BLaER1 treated with 17β-estradiol and CSF1 and Interleukin-3, amounts not matched to agents 10 nM and 100 nM (cell line): ENCODE results near the gene NUP93.
A peak's percentile ranks its signal among the peaks of the same experiment; 100 is the strongest.

Experiments used
- H3K27ac ChIP-seq, 11 experiments: shearing (Covaris generic); formaldehyde crosslinking; 2 replicates each; pipeline ENCODE4 v1.8.1; 2022
- H3K27me3 ChIP-seq, 11 experiments: shearing (Covaris generic); formaldehyde crosslinking; 2 replicates each; pipeline ENCODE4 v1.8.1; 2022
- H3K36me3 ChIP-seq, 11 experiments: shearing (Covaris generic); formaldehyde crosslinking; 2 replicates each; pipeline ENCODE4 v1.8.1; 2022
- H3K4me1 ChIP-seq, 10 experiments: shearing (Covaris generic); formaldehyde crosslinking; 2 replicates each; pipeline ENCODE4 v1.8.1; 2022
- H3K4me2 ChIP-seq, 11 experiments: shearing (Covaris generic); formaldehyde crosslinking; 2 replicates each; pipeline ENCODE4 v1.8.1; 2022
- H3K4me3 ChIP-seq, 10 experiments: shearing (Covaris generic); formaldehyde crosslinking; 2 replicates each; pipeline ENCODE4 v1.8.1; 2022
- H3K9ac ChIP-seq, 11 experiments: shearing (Covaris generic); formaldehyde crosslinking; 2 replicates each; pipeline ENCODE4 v1.8.1; 2022
- H3K9me3 ChIP-seq, 11 experiments: shearing (Covaris generic); formaldehyde crosslinking; replicated peaks in 1 of 11; 2 replicates each; pipeline ENCODE4 v1.8.1; 2022
- H4K20me1 ChIP-seq, 11 experiments: shearing (Covaris generic); formaldehyde crosslinking; 2 replicates each; pipeline ENCODE4 v1.8.1; 2022
- Cebpa-rat ChIP-seq, 11 experiments: shearing (Covaris generic); IDR thresholded peaks; 2 replicates each; pipeline ENCODE4 v1.8.1; 2022

The NUP93 gene

DNA sequence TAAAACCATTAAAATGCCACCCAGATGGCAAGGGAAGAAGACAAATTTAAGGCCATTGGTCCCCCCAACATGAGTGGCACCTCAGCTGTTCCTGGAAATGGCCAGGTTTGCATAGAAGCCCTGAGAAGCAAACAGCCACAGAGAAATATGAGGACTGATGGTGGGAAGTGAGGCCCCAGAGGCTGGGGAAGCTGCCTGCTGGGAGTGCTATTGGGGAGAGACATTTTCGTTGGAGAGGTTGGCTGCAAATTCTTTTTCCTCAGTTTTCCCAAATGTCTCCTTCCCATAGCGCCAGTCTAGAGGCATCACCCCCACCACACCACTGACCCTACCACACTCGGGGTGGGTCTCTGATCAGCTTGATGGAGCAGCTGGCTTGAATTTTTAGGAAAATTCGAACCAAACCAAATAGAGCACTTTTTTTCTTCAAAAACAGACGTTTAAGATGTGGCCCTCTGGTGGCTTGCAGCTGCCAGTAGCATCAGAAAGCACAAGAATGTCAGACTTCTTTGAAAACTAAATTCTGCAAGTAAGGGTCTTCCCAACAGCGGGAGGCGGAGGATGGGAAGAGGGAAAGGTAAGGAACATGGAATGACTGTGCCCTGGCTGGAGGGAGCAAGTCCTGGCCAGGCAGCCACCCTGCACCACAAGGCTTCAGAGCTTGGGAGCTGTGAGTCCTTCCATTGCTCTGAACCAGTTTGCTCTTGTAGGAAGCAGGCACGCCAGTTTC, 121.9 kb downstream of the NUP93 start:
- H3K27ac ChIP-seq = peak overlapping the region in 4 of 11 experiments; percentile 1 to 44 (median 34); a peak in 6 of 22 replicates
- H4K20me1 ChIP-seq = no peaks in the 10 kb centered on the region

DNA sequence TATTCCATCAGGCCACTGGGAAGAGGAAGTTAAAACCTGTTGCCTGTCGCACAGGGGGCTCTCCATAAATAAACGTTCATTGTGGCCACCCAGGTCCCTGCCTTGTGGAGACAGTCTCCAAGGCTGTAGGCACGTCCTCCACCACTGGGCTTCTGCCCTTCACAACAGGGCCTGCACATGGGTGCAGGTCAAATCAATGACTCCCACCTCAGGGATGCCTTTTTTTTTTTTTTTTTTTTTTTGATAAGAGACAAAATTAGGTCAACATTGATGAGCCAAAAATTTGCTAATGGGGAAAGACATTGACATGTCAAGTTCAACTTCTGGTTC, 122.4 kb downstream of the NUP93 start:
- no peak overlapping the region for H3K4me3 ChIP-seq
- H3K9ac ChIP-seq = no peak overlapping the region; a peak in 1 of 22 replicates
- peak overlapping the region in 10 of 11 experiments; percentile 20 to 75 (median 60); a peak in 19 of 22 replicates for H3K4me2 ChIP-seq
- peaks cover 6 to 14% (median 12%) of the 10 kb centered on the region in 11 experiments; a peak in 20 of 22 replicates for H3K9me3 ChIP-seq
- H3K4me1 ChIP-seq = peaks cover 51 to 83% (median 74%) of the 10 kb centered on the region in 10 experiments
- TF ChIP-seq Cebpa-rat (IDR thresholded peaks at IDR 0.05) = no peak
- H3K27me3 ChIP-seq = no peaks in the 10 kb centered on the region
- H3K27ac ChIP-seq = peak overlapping the region in 6 of 11 experiments; percentile 1 to 44 (median 34); a peak in 7 of 22 replicates
- H4K20me1 ChIP-seq = no peaks in the 10 kb centered on the region
- H3K36me3 ChIP-seq = peaks cover 0 to 6% (median 0%) of the 10 kb centered on the region in 11 experiments; a peak in 3 of 22 replicates

More for the DNA sequence above, 121.9 kb downstream of the NUP93 start:
- Histone ChIP-seq H3K9me3 (peaks cover 6 to 14% (median 12%) of the 10 kb centered on the region in 11 experiments; a peak in 20 of 22 replicates), H3K36me3 (peaks cover 0 to 8% (median 0%) of the 10 kb centered on the region in 11 experiments; a peak in 4 of 22 replicates), H3K4me1 (peaks cover 52 to 83% (median 74%) of the 10 kb centered on the region in 10 experiments), H3K4me3 (no peak overlapping the region), H3K4me2 (peak overlapping the region in 10 of 11 experiments; percentile 20 to 75 (median 60); a peak in 19 of 22 replicates), H3K9ac (no peak overlapping the region; a peak in 1 of 22 replicates), H3K27me3 (no peaks in the 10 kb centered on the region)
- TF ChIP-seq Cebpa-rat (IDR thresholded peaks at IDR 0.05) = no peak

DNA sequence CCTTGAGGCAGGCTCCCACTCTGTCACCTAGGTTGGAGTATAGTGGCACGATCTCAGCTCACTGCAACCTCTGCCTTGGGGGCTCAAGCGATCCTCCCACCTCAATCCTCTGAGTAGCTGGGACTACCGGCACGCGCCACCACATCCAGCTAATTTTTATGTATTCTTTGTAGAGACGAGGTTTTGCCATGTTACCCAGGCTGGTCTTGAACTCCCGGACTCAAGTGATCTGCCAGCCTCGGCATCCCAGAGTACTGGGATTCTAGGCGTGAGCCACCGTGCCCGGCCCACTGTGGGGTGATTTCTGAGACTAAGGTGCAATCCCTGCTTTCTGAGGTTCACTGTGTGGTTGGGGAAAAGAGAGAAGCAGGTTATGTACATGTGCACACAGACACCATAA, 123.0 kb downstream of the NUP93 start:
- TF ChIP-seq Cebpa-rat (IDR thresholded peaks at IDR 0.05) = no peak

DNA sequence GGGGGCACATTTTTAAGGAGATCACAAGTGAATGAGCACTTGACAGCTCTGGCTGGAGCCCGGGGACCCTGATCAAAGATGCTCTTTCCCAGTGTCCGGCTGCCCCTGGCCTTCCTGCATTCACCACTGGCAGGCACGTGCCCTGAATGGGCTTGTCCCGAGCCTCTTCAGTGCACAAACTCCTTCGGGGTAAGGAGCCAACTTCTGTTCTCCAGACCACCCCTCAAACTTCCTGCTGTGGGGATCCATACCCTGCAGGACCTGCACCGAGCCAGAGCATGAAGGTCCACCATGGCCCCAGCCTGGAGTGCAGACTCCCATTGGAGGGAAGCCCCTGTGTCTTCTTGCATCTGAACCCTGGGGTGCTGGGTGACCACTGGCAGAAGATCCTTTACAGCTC, 125.3 kb downstream of the NUP93 start:
- H3K36me3 ChIP-seq = no peaks in the 10 kb centered on the region
- peak overlapping the region in 4 of 11 experiments; percentile 2 to 90 (median 22); a peak in 6 of 22 replicates for H3K4me2 ChIP-seq
- no peaks in the 10 kb centered on the region for H3K27me3 ChIP-seq
- no peak overlapping the region for H3K9ac ChIP-seq
- H3K4me3 ChIP-seq = no peak overlapping the region
- no peaks in the 10 kb centered on the region for H3K9me3 ChIP-seq
- no peak for TF ChIP-seq Cebpa-rat (IDR thresholded peaks at IDR 0.05)
- H3K4me1 ChIP-seq = peaks cover 51 to 83% (median 74%) of the 10 kb centered on the region in 10 experiments
- H4K20me1 ChIP-seq = no peaks in the 10 kb centered on the region
- peak overlapping the region in 4 of 11 experiments; percentile 18 to 98 (median 48); a peak in 5 of 22 replicates for H3K27ac ChIP-seq

More for the DNA sequence above, 123.0 kb downstream of the NUP93 start:
- H3K27ac ChIP-seq = peak overlapping the region in 6 of 11 experiments; percentile 12 to 44 (median 34); a peak in 4 of 22 replicates
- no peak overlapping the region for H3K9ac ChIP-seq
- no peaks in the 10 kb centered on the region for H4K20me1 ChIP-seq
- H3K27me3 ChIP-seq = no peaks in the 10 kb centered on the region
- H3K9me3 ChIP-seq = peaks cover 3 to 10% (median 7%) of the 10 kb centered on the region in 11 experiments; a peak in 19 of 22 replicates
- no peak overlapping the region for H3K4me3 ChIP-seq
- peak overlapping the region in 8 of 11 experiments; percentile 20 to 75 (median 62); a peak in 12 of 22 replicates for H3K4me2 ChIP-seq
- H3K4me1 ChIP-seq = peaks cover 51 to 83% (median 74%) of the 10 kb centered on the region in 10 experiments
- peaks cover 0 to 3% (median 0%) of the 10 kb centered on the region in 11 experiments; a peak in 3 of 22 replicates for H3K36me3 ChIP-seq

DNA sequence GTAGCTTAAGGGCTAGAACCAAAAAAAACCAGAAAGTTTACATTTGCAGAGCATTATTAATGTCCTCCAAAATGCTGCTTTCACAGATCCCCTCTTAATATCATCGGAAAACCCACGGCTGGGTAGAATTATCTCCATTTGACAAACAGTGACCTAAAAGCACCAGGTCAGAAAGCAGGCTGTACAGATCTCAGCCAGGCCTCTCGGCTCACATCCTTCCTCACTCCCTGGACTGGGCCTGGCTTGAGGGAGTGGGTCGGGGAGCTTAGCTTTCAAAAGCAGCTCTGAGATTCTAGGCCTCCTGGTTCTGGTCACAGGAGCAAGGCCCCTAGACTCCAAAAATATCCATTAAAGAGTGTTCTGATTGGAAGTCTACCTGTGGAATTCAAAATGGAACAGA, 126.0 kb downstream of the NUP93 start:
- Histone ChIP-seq H3K9me3 (no peaks in the 10 kb centered on the region), H3K36me3 (no peaks in the 10 kb centered on the region), H4K20me1 (no peaks in the 10 kb centered on the region), H3K4me2 (peak overlapping the region in 5 of 11 experiments; percentile 18 to 94 (median 90); a peak in 6 of 22 replicates), H3K9ac (peak overlapping the region in 1 of 11 experiments; percentile 31; a peak in 1 of 22 replicates), H3K4me1 (peaks cover 54 to 83% (median 73%) of the 10 kb centered on the region in 10 experiments), H3K27me3 (no peaks in the 10 kb centered on the region), H3K27ac (peak overlapping the region in 6 of 11 experiments; percentile 8 to 98 (median 33); a peak in 8 of 22 replicates), H3K4me3 (no peak overlapping the region)
- TF ChIP-seq Cebpa-rat (IDR thresholded peaks at IDR 0.05) = no peak

DNA sequence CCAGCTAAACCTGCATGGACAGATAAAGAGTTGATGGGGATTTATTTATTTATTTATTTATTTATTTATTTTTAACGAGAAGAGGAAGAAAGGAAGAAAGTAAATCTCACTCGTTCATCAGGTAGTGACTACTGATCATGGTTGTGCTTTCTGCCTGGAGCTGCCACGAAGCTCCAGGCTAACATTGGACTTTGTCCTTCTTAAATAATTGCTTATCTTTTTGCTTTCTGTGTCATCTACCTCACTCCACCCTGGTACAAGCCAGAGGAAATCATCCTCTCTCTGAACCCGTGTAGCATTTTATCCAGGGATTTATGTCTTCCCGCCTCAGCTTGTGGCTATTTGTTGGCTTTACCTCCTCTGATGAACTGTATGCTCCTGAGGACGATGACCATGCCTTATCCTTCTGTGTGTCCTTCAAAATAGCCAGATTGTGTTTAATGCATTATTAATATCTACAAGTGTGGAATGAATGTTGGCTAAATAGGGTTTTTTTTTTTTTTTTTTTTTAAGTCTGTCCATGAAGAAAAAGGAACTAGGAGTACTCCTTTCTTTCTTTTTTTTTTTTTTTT, 127.0 kb downstream of the NUP93 start:
- Histone ChIP-seq H3K36me3 (no peaks in the 10 kb centered on the region), H4K20me1 (no peaks in the 10 kb centered on the region), H3K4me1 (peaks cover 58 to 83% (median 75%) of the 10 kb centered on the region in 10 experiments), H3K27me3 (no peaks in the 10 kb centered on the region), H3K27ac (peak overlapping the region in 8 of 11 experiments; percentile 89 to 98 (median 94); a peak in 12 of 22 replicates), H3K4me2 (peak overlapping the region; percentile 76 to 94 (median 85); a peak in 21 of 22 replicates), H3K9me3 (no peaks in the 10 kb centered on the region), H3K9ac (no peak overlapping the region; a peak in 1 of 22 replicates), H3K4me3 (no peak overlapping the region)
- no peak for TF ChIP-seq Cebpa-rat (IDR thresholded peaks at IDR 0.05)

DNA sequence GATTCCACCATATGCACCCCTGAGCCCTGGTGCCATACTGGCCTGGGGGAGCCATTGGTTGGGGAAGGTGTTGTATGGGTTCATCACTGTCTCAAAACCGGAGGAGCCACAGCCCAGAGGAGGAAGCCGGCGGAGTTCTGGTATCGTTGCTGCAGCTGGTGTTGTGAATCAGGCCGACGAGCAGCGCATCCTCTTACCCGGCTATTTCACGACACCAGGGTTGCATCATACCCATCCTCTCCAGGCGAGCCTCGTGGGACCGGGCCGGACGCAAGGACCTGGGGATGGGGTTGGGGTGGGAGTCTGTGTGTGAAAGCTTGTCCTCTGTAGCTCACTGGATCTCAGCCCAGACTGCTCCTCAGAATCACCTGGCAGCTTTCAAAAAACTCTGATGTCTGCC, 128.4 kb downstream of the NUP93 start:
- Histone ChIP-seq H4K20me1 (no peaks in the 10 kb centered on the region), H3K27ac (peak overlapping the region in 10 of 11 experiments; percentile 61 to 98 (median 93); a peak in 20 of 22 replicates), H3K27me3 (no peaks in the 10 kb centered on the region), H3K4me1 (peaks cover 65 to 86% (median 77%) of the 10 kb centered on the region in 10 experiments), H3K9ac (peak overlapping the region in 10 of 11 experiments; percentile 36 to 88 (median 80); a peak in 18 of 22 replicates), H3K9me3 (no peaks in the 10 kb centered on the region), H3K36me3 (no peaks in the 10 kb centered on the region), H3K4me2 (peak overlapping the region; percentile 76 to 94 (median 85)), H3K4me3 (peak overlapping the region in 8 of 10 experiments; percentile 11 to 63 (median 52); a peak in 13 of 20 replicates)
- peak in 9 of 11 experiments; percentile 61 to 97 (median 83); a peak in 17 of 22 replicates for TF ChIP-seq Cebpa-rat (IDR thresholded peaks at IDR 0.05)

DNA sequence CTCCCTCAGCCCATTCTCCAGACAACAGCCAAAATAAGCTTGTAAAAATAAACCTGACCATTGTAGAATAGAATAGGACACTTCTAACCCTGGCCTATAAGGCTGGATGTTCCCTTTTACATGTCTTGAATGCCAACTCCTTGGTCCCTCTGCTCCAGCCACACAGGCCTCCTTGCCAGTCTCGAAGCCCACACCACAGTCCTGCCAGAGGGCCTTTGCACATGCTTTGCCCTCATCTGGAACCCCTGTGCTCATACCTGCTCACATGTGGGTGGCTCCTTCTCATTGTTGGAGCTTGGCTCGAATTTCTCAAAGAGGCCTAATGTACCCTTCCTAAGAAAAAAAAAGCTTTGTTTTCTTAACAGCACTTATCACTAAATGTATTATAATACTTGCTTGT, 129.7 kb downstream of the NUP93 start:
- Histone ChIP-seq H3K4me2 (peak overlapping the region; percentile 76 to 94 (median 85)), H3K9ac (peak overlapping the region in 9 of 11 experiments; percentile 62 to 88 (median 81); a peak in 17 of 22 replicates), H3K9me3 (no peaks in the 10 kb centered on the region), H4K20me1 (no peaks in the 10 kb centered on the region), H3K4me3 (peak overlapping the region in 6 of 10 experiments; percentile 16 to 63 (median 54); a peak in 8 of 20 replicates), H3K27me3 (no peaks in the 10 kb centered on the region), H3K4me1 (peaks cover 69 to 97% (median 83%) of the 10 kb centered on the region in 10 experiments), H3K27ac (peak overlapping the region in 10 of 11 experiments; percentile 61 to 98 (median 93); a peak in 19 of 22 replicates), H3K36me3 (no peaks in the 10 kb centered on the region)
- no peak for TF ChIP-seq Cebpa-rat (IDR thresholded peaks at IDR 0.05)
